ENCODE results near the gene SMC1B.

DNA sequence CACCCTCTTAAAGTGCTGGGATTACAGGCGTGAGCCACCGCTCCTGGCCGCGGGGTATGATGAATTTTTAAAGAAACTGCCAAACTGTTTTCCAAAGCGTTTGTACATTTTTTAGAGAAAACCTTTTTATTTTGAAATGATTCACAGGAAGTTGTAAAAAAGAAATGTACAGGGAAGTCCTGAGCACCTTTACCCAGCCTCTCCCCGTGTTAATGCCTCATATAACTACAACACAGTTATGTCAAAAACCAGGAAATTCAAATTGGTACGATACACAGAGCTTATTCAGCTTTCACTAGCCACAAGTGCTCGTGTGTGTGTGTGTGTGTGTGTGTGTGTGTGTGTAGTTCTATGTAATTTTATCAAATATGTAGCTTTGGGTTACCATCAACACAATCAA is 110.6 kb downstream of the SMC1B start:
- TF ChIP-seq, protein P1, sequence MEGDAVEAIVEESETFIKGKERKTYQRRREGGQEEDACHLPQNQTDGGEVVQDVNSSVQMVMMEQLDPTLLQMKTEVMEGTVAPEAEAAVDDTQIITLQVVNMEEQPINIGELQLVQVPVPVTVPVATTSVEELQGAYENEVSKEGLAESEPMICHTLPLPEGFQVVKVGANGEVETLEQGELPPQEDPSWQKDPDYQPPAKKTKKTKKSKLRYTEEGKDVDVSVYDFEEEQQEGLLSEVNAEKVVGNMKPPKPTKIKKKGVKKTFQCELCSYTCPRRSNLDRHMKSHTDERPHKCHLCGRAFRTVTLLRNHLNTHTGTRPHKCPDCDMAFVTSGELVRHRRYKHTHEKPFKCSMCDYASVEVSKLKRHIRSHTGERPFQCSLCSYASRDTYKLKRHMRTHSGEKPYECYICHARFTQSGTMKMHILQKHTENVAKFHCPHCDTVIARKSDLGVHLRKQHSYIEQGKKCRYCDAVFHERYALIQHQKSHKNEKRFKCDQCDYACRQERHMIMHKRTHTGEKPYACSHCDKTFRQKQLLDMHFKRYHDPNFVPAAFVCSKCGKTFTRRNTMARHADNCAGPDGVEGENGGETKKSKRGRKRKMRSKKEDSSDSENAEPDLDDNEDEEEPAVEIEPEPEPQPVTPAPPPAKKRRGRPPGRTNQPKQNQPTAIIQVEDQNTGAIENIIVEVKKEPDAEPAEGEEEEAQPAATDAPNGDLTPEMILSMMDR (IDR thresholded peaks at IDR 0.05) = no peak
- TF ChIP-seq ZFX (IDR thresholded peaks at IDR 0.05; ENCODE audit: borderline replicate concordance) = no peak

Measured in 22Rv1 (cell line).